OCI-LY3 (cell line): Measurements from ENCODE around the gene RARRES1.

Experiments used
- CTCF ChIP-seq: fragments of 200-600, 300-600 bp; sonication (generic); IDR thresholded peaks from 2 replicates; pipeline ENCODE4 v1.5.1; 2014; ENCODE audit warnings: antibody characterized with exemption, low read length, low read depth
- EZH2phosphoT487 ChIP-seq: fragments of 200-600 bp; shearing (Covaris generic); IDR thresholded peaks from 2 replicates; pipeline ENCODE4 v1.6.1; 2018; ENCODE audit warnings: antibody characterized with exemption, mixed run types, low read depth

- no peak for TF ChIP-seq CTCF
- no peak for TF ChIP-seq EZH2phosphoT487
Observed at GRCh38 chr3:158733656-158734055, 1.4 kb upstream of the RARRES1 start.
